ENCODE data around the gene AP4E1.
"Not testable (repeated sequence)": the region's sequence is repeated elsewhere in the genome, so short reads cannot be mapped to it uniquely, and the experiment has no call there.

Gene AP4E1

DNA sequence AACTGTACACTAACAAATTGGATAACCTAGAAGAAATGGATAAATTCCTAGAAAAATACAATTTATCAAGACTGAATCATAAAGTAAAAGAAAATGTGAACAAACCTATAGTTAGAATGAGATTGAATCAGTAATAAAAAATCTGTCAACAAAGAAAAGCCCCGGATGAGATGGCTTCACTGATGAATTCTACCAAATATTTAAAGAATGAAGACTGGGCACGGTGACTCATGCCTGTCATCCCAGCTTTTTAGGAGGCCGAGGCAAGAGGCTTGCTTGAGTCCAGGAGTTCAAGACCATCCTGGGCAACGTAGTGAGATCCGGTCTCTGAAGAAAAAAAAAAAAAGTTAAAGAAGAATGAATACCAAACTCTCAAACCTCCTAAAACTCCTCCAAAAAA lies 17.7 kb upstream of the AP4E1 start:
- DNase-seq = no peak

DNA sequence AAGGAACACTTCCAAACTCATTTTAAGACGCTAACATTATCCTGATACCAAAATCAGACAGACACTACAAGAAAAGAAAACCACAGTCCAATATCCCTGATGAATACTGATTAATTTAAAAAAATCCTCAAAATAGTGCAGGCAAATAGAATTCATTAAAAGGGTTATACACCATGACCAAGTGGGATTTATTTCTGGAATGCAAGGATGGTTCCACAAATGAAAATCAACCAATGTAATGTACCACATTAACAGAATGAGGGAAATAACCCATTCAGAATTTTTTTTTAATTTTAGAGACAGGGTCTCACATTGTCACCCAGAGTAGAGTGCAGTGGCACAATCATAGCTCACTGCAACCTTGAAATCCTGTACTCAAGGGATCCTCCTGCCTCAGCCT lies 17.3 kb upstream of the AP4E1 start:
- no peak for DNase-seq

DNA sequence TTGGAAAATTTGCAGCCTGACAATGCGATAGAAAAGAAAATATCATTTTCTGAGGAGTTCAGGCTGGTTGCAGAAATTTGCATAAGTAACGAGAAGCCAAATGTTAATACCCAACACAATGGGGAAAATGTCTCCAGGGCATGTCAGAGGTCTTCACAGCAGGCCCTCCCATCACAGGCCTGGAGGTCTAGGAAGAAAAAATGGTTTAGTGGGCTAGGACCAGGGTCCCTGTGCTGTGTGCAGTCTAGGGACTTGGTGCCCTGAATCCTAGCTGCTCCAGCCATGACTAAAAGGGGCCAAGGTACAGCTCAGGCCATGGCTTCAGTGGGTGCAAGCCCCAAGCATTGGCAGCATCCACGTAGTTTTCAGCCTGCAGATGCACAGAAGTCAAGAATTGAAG lies 14.5 kb upstream of the AP4E1 start:
- no peak for DNase-seq

DNA sequence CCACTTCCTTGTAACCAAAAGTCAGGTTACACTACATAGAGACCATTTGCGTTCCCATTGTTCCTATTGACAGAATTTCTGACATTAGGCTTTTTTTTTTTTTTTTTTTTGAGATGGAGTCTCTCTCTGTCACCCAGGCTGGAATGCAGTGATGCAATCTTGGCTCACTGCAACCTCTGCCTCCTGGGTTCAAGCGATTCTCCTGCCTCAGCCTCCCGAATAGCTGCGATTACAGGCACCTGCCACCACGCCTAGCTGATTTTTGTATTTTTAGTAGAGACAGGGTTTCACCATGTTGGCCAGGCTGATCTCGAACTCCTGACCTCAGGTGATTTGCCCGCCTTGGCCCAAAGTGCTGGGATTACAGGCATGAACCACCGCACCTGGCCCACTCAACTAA lies 7.1 kb upstream of the AP4E1 start:
- not testable (repeated sequence) for DNase-seq

DNA sequence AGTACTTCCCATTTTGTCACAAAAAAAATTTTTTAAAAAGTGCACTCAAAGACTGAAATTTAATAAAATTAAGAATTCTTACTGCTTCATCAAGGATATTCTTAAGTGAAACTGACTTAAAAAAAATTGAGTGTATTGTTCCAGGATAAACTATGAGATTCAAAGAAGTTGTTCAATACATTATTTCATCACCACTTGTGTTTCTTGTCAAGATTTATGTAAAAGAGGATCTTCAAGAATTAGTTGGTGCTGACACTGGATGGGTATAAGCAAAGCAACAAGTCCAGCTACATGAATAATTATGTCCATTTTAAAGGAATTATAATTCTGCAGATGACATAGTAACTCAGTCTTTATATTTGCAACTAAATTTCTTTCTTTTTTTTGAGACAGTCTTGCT lies 4.3 kb upstream of the AP4E1 start:
- no peak for DNase-seq

DNA sequence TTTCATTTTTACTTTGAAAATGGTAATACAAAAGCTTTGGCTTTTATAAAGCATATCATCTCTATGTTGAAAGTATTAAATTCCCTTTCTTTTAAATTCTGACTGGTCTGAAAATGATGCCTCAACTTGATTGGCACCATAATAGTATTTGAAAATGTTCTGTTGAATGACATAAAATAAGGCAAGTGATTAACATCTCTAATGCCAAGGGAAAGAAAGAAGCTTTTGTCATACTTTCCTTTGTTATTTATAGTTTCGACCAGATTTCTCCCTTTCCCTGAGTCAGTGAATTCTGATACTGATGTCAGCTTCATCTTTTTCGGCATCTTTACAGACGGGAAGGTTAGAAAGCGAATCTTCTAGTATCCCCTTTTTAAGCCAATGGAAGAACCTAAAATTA lies 3.4 kb upstream of the AP4E1 start:
- DNase-seq = no peak

DNA sequence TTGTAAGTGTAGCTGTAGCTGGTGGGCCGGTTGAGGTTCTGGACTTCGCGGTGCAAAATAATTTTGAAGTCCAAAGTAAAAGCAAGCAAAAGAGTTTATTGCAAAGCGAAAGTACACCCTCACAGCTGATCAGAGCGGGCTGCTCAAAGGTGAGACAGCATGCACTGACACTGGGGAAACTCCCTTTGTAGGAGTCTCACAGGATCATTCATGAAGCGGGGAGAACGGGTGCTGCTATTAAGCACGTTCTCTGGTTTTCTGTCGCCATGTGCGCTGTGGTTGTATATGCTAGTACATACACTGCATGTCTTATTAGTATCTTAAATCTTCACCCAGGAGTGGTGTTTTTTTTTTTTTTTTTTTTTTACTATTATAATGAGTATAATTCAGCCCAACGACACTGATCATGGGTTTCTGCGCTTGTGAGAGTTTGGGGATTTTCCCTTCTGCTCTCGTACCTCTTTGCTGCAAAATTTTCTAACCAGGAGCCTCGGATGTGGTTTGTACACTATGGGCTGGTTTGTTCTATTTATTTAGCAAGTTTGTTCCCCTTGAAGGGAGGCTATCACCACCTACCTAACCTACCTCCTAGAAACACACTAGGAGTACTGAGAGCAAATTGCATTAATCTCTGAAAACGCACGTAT lies 1.4 kb upstream of the AP4E1 start:
- DNase-seq = peak; percentile 9 to 54 (median 40)

DNA sequence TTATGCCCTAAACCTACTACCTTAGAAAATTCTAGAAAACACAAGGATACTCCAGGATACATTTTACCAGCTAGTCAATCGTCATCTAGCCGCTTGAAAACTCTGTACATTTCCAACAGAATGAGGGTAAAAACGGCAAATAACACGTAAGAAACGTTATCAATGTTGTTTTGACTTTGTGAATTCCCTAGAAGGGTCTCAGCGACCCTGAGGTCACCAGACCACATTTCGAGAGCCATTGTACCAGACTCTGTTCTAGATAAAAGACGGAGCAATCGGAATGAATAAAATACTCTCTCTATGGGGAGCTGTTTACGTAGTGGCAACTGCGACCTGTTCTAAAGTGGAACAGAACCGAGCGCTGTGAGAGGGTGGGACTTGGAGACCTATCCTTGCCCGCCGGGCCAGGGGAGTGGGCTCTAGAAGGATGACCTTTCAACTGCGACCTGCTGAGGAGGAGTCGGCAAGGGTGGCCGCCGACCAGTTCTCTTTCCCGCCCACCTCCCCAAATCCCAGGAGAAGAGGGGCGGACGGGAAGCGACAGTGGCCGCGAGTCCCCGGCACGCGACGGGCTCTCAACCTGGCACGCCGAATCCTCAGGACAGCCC lies 778 bp upstream of the AP4E1 start:
- peak in 2 of 4 experiments; percentile 18 to 37 for DNase-seq

DNA sequence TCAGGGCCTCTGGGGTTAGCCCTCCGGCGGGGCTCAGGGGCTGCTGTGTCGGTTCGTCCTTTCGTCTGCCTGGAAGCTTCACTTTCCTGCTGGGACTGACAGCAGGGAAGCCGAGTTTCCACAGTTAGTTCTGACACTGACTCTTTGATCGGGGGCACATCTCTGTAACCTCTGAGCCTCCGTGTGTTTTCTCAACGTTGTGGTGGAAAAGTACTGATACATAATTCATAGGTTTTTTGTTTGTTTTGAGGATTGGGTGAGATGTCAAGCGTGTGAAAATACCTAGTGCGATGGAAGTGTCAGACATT lies 481 bp downstream of the AP4E1 start:
- no peak for DNase-seq

DNA sequence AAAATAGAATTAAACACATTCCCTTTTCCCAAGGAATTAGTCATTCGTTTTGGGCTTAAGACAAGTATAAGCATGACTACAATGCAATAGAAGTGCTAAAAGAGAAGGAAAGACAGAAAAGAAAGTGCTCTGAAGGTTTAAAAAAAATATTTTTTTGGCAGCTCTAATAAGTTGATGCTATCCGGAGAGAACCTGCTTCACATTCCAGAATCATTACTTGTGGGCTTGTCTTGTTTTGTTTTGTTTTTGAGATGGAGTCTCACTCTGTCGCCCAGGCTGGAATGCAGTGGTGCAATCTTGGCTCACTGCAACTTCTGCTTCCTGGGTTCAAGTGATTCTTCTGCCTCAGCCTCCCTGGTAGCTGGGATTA lies 1.9 kb downstream of the AP4E1 start:
- DNase-seq = not testable (repeated sequence)

DNA sequence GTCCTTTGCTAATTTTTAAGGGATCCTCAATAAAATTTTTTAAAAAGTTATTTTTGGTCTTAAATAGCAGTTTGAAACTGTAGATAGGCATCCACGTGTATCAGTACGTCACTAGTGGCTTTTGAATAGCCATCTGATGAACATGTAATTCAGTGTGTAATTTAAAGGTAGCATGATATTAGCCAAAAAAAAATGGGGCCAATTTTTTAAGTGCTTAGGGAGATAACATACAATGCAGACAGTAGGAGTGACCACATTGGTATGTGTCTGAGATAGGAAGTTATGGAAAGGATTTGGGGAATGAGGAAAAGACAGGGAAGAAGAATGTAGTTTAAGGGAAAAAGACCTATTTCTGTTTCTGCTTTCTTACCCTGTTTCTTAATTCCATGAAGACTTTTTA lies 2.5 kb downstream of the AP4E1 start:
- no peak for DNase-seq

DNA sequence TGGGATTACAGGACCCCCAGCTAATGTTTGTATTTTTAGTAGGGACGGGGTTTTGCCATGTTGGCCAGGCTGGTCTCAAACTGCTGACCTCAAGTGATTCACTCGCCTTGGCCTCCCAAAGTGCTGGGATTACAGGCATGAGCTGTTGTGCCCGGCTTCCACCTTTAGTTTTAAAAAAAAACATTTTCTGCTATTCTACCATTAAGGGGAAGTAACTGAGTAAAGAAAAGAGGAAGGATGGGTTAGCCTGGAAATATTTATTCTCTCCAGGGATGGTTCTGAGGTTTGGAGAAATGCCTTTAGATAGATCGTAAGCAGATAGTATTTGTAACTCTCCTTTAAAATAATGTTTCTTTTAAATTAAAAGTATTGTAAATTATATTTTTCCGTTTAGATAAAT lies 3.1 kb downstream of the AP4E1 start:
- no peak for DNase-seq

DNA sequence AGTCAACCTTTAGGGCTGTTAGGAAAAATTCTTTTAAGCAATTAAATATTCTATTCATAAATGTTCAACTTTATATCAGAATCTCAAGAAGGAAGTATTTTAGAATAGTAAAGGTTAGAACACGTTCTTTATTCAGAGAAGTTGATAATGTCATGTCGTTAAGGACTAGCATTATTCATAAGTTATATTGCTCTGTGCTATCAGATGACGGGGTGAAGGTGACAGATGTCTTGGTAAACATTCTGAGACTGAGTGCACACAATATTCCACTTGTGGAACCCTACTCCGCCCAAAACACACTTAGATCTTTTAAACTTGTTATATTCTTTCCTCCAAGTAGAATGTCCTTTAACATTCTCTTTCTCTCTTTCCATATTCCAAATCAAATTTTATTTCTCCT lies 7.9 kb downstream of the AP4E1 start:
- no peak for DNase-seq

DNA sequence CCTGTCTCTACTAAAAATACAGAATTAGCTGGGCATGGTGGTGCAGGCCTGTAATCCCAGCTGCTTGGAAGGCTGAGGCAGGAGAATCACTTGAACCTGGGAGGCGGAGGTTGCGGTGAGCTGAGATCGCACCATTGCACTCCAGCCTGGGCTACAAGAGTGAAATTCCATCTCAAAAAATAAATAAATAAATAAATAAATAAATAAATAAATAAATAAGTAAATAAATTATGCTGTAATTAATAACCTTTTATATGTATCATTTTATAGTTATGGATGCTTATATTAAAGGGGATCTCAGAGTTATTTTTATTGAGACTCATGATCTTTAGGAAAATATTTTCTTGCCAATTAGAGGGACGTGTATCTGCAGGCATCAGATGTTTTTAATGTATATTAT lies 10.9 kb downstream of the AP4E1 start:
- not testable (repeated sequence) for DNase-seq

DNA sequence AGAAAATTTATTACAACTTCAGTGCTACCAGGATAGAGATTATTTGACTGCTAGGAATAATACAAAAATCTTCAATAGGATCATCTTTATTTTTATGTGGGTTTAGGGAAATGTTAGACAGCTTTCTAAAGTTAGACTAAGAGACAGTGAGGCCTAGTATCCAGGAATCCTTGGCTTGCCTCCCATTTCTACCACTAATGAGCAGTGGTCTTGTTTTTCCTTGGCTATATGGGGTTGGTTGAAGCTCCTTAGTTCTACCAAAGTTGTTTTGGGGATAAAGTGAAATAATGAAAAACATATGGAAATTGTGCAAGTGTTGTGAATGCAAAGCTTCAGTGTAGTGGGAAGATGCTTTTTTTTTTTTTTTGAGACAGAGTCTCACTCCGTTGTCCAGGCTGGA lies 16.8 kb downstream of the AP4E1 start:
- DNase-seq = no peak

DNA sequence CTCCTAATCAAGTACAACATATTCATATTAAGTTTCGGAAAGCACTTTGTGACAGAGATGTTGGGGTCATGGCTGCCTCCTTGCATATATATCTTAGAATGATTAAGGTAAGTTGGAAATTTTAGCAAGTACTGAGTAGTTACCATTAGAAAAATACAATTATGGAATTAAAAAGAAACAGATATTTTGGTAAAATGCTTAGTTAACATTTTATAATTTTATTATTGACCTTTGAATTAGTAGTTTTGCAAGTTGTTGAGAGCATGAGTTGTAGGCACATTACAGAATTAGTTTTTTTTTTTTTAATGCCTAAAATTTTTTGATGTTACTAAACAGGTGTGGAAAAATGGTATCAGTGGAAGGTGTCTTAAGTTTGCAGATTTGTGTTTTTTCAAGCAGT lies 20.6 kb downstream of the AP4E1 start:
- DNase-seq = no peak

DNA sequence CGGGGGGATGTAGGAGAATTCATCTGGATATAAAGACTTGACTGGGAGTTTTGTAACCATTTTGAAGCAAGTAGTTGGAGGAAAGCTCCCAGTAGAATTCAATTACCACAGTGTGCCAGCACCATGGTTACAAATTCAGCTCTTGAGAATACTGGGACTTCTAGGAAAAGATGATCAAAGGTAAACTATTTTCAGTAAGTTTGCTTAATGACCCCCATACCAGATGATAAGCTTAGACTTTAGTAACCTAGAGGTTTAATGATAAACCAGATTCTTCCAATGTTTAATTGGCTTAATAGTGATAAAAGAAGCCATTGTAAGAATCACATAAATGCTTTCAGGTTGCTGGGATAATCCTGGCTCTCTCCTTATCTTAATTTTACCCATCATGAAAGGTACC lies 22.3 kb downstream of the AP4E1 start:
- DNase-seq = no peak

DNA sequence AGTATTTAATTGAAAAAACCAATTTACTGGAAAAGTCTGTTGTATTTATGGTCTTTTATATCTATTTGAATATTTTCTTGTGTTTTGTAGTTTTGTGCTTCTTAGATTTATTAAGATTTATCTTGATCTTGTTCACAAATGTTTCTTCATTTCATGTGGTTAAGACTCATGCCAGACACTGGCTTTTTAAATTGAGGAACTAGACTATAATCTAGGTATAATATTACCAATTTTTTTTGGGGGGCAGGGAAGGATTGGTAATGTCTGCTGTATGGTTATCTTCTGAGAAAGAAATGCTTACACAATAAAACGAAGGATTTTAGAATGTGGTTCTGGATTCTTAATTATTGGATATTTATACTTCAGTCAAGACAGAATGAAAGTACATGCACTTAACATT lies 24.9 kb downstream of the AP4E1 start:
- DNase-seq = no peak

DNA sequence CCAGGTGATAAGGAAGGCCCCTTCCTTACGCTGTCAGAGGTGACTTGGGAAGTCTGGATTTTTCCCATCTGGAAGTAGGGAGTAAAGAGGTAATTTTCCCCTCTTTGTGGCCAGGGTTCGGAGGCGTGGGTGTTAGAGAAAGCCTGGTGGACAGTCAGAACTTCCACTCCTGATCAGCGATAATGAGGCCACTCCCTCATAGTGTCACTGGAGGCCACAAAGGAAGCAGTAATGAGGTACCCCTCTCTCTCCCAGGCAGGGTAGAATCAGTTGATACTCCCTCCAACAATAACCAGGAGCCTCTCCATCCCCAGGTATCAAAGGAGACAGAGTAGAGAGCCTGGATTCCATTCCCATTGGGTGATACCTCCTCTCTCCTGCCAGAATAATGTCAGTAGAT lies 30.0 kb downstream of the AP4E1 start:
- no peak for DNase-seq

DNA sequence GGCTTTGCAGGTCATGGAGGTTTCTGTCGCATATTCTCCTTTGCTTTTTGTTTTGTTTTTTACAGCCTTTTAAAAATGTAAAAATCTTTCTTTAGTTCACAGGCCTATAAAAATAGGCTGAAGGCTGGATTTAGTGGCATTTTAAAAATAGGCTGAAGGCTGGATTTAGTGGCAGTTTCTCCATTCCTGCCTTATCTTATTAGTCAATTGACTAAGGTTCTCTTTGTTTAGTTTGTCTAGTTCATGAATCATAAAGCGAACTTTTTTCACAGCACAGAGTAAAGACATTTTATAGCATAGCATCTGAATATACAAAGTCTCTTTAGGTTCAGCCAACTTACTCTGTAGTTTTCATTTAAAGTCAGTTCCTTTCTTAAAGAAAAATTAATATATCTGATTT lies 31.4 kb downstream of the AP4E1 start:
- DNase-seq = no peak

DNA sequence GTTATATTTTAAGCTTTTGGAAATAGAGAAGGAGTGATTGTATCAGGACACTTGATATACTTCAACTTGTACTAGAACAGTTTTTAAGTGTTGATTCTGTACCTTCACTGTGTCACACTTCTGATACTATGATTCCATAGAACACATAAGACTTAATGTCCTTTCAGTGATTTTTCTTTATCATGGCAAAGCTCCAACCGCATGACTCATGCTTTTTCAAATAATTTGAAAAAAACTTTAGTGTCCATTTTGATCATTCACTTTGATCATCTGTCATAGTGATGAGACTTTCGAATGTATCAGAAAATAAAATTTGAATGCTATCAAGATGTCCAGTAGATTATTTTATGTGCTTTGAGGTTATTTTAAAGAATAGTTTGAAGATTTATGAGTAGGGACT lies 32.0 kb downstream of the AP4E1 start:
- DNase-seq = no peak

DNA sequence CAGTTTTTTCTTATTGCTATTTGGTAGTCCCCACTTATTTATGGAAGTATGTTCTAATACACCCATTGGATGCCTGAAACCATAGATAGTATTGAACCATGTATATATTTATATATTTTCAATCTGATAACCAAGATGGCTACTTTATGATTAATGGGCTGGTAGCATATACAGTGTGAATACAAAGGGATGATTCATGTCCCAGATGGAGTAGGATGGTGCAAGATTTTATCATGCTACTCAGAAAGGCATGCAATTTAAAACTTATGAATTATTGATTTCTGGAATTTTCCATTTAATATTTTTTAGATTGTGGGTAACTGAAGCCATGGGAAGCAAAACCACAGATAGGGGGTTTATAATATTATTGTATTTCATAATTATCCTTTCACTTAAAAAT lies 35.2 kb downstream of the AP4E1 start:
- no peak for DNase-seq

DNA sequence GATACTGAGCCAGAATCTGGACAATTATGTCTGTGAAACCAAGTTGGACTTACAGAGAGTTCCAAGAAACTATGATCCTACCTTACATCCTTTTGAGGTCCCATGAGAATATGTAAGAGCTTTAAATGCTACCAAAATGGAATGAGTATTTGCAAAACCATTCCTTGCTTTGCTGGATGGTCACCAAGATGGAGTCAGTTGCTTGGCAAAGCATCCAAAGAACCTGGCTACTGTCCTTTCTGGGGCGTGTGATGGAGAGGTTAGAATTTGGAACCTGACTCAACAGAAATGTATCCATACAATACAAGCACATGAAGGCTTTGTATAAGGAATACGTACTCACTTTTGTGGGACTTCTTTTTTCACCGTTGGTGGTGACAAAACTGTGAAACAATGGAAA lies 36.2 kb downstream of the AP4E1 start:
- DNase-seq = no peak

DNA sequence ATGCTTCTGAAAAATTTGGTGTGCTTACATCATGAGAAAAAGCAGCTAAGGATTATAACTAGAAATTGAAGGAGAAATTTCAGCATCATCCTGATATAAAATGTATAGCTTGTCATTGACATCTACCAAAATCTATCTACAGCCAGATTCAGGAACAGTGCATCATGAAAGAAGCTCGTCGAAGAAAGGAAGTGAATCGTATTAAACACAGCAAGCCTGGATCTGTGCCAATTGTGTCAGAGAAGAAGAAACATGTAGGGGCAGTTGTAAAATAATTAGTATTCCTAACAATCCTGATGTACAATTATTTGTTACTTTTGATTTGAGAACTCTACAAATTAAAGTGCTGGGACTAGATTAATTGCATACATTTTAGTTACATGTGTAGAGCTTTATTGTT lies 37.2 kb downstream of the AP4E1 start:
- no peak for DNase-seq

DNA sequence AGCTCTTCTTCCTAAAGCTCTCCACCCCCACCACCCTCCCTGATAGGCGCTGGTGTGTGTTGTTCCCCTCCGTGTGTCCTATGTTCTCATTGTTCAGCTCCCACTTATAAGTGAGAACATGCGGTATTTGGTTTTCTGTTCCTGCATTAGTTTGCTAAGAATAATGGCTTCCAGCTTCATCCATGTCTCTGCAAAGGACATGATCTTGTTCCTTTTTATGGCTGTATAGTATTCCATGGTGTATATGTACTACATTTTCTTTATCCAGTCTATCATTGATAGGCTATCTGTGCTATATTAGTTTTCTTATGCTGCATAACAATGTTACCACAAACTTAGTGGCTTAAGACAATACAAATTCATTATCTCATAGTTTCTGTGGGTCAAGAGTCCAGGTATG lies 42.3 kb downstream of the AP4E1 start:
- not testable (repeated sequence) for DNase-seq

DNA sequence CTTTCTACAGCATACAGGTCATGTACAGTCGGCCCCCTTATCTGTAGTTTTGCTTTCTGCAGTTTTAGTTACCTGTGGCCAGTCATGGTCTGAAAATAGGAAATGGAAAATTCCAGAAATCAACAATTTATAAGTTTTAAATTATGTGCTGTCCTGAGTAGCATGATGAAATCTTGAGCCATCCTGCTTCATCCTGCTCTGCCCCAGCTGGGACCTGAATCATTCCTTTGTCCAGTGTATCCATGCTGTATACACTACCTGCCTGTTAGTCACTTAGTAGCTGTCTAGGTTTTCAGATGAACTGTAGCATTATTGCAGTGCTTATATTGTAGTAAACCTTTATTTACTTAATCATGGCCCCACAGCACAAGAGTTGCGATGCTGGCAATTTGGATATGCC lies 44.8 kb downstream of the AP4E1 start:
- DNase-seq = no peak

Data from activated CD4-positive, CD25-positive, alpha-beta regulatory T cell (primary cell).